Endothelial cell of umbilical vein (primary cell): ENCODE results near the gene ERBB4.

Experiments
- CTCF ChIP-seq, 2 donors: IDR thresholded peaks; 1 replicate in 1 of 2; 2 replicates in 1 of 2; pipeline ENCODE4 v1.5.1; 2011; ENCODE audit warnings: low read length in 2 of 2, mild to moderate bottlenecking in 2 of 2, moderate library complexity in 2 of 2, control low read depth in 1 of 2, inconsistent platforms in 1 of 2, low read depth in 1 of 2; ENCODE audit not compliant: insufficient read depth in 1 of 2; ENCODE audit errors: extremely low read depth in 1 of 2
- EZH2 ChIP-seq: IDR thresholded peaks from 2 replicates; pipeline ENCODE4 v1.6.1; 2012; ENCODE audit warnings: borderline replicate concordance, low read depth, mild to moderate bottlenecking, moderate library complexity, low read length, inconsistent platforms; ENCODE audit not compliant: severe bottlenecking
- FOS ChIP-seq: IDR thresholded peaks from 2 replicates; pipeline ENCODE4 v1.6.1; 2011; ENCODE audit warnings: mild to moderate bottlenecking, low read length, moderate library complexity, borderline replicate concordance; ENCODE audit not compliant: insufficient read depth
- GATA2 ChIP-seq: IDR thresholded peaks from 2 replicates; pipeline ENCODE4 v1.7.0; 2011; ENCODE audit warnings: low read depth, mild to moderate bottlenecking, moderate library complexity, mixed read lengths, low read length; ENCODE audit not compliant: insufficient read length, insufficient read depth
- MYC ChIP-seq: IDR thresholded peaks from one replicate; pipeline ENCODE4 v1.6.1; 2011; ENCODE audit warnings: mild to moderate bottlenecking, low read depth, low read length
- POLR2AphosphoS5 ChIP-seq: IDR thresholded peaks from 2 replicates; pipeline ENCODE4 v1.6.1; 2012; ENCODE audit warnings: low read depth, mild to moderate bottlenecking, control low read depth, low read length, moderate library complexity; ENCODE audit not compliant: insufficient read depth

DNA sequence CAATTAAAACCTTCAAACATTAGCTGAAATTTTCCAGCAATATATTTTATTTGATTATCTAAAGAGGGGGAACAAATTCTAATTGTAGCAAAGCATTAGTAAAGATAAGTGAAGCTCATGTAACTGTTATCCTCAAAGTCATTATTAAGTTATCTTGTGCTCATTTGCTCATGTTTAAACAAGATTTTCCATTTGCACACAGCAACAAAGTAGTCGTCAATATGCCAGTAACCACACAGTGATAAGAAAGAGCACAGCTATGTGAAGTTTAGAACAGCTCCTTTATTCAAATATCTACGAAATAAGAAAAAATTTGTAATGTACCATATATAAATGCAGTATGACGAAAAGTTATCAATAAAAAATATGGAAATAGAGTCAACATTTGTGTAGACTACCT, 159.5 kb downstream of the ERBB4 start:
- TF ChIP-seq CTCF (IDR thresholded peaks at IDR 0.05; ENCODE audit: extremely low read depth in 1 of 2, insufficient read depth in 1 of 2, low read depth in 1 of 2, low read length in 2 of 2), result no peak
- TF ChIP-seq POLR2AphosphoS5, result no peak
- no peak for TF ChIP-seq FOS
- no peak for TF ChIP-seq MYC
- TF ChIP-seq GATA2, result no peak
- no peak for TF ChIP-seq EZH2
